ENCODE results near the gene TOX2.
A peak's percentile ranks its signal among the peaks of the same experiment; 100 is the strongest.

TOX2 gene

DNA sequence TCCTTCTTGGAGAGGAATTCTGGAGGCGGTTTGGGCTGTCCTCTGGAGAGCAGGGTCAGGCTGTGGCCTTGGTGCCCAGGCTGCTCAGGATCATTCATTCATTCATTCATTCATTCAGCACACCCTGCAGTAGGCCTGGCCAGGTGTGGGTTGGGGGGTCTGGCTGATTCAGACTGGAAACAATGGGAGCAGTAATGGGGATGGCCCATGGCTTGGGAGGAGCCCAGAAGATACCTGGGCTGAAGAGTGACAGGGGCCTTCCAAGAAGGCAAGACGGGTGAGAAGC, 31.5 kb downstream of the TOX2 start:
- no peak for DNase-seq (ENCODE audit: low spot score)
- TF ChIP-seq, protein P1, sequence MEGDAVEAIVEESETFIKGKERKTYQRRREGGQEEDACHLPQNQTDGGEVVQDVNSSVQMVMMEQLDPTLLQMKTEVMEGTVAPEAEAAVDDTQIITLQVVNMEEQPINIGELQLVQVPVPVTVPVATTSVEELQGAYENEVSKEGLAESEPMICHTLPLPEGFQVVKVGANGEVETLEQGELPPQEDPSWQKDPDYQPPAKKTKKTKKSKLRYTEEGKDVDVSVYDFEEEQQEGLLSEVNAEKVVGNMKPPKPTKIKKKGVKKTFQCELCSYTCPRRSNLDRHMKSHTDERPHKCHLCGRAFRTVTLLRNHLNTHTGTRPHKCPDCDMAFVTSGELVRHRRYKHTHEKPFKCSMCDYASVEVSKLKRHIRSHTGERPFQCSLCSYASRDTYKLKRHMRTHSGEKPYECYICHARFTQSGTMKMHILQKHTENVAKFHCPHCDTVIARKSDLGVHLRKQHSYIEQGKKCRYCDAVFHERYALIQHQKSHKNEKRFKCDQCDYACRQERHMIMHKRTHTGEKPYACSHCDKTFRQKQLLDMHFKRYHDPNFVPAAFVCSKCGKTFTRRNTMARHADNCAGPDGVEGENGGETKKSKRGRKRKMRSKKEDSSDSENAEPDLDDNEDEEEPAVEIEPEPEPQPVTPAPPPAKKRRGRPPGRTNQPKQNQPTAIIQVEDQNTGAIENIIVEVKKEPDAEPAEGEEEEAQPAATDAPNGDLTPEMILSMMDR (IDR thresholded peaks at IDR 0.05; ENCODE audit: extremely low read depth, insufficient read depth, missing control alignments), result no peak
- in situ Hi-C loops (cut with MboI; ENCODE audit: low pct_unique_long_range_greater_than_20kb, low sequenced_read_pairs, unreplicated experiment), result no loop called here

DNA sequence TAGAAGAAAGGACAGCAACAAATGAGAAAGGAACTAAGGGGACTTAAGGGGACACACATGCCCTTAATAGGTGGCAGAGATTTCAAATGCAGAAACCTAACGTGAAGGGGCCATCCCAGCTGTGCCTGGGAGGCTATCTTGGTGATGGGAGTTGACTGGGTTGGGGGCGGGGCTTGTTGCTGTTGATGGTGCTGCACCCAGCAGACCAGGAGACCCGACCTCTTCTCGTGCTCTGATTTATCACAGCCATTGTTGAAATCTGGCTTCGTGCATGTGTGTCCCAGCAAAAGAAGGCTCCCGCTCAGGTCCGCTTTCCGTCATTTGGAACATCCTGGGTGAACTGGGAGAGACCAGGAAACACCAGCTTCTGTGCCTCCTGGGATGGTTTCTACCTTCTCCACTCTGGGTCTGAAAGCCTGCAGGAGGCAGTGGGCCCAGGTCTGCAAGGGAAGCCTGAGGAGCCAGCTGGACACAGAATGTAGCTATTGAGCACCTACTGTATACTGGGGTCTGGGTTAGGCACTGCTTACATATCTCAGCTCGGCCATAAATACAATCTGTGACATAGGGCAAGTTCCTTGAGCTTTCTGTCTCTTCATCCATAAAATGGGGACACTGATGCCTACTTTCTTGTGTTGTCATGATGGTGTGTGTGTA, 32.1 kb downstream of the TOX2 start:
- no peak for DNase-seq (ENCODE audit: low spot score)
- TF ChIP-seq, protein P1 (IDR thresholded peaks at IDR 0.05; ENCODE audit: extremely low read depth, insufficient read depth, missing control alignments), result no peak
- in situ Hi-C loops (cut with MboI; ENCODE audit: low pct_unique_long_range_greater_than_20kb, low sequenced_read_pairs, unreplicated experiment), result no loop called here

DNA sequence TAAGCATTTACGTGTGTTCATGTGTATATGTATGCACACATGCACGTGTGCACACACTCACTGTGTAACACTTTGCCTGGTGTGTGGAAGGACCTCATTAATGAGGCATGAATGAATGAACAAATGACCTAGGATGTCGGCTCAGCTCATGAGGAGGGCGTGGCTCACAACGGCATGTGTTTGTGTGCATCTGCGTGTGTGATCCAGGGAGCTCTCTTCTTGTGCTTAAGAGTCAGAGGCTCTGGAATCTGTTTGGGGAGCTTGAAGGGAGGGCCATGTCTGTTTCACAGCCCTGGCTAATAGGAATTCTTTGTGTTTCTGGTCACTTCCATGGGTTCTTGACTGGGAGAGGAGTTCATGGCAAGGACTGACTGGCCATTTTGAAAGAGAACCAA, 32.7 kb downstream of the TOX2 start:
- DNase-seq (ENCODE audit: low spot score), result no peak
- TF ChIP-seq, protein P1 (IDR thresholded peaks at IDR 0.05; ENCODE audit: extremely low read depth, insufficient read depth, missing control alignments), result no peak
- in situ Hi-C loops (cut with MboI; ENCODE audit: low pct_unique_long_range_greater_than_20kb, low sequenced_read_pairs, unreplicated experiment), result no loop called here

DNA sequence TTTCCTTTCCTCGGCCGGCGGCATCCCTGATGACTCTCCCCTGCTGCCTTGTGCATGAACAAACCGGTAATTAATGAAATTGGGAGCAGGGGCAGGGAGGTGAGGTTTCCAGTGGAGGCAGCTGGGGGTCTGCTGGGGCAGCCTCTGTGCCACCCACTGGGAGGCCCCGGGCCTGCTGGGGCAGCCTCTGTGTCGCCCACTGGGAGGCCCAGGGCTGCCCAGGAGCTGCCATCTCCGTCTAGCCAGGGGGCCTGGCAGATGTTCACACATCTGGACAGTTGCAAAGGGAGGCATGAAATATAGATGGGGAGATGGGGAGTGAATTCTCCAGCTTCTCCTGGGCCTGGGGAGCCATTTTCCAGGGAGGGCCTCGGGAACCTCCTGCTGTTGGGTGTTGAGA, 33.8 kb downstream of the TOX2 start:
- no peak for DNase-seq (ENCODE audit: low spot score)
- in situ Hi-C loops (cut with MboI; ENCODE audit: low pct_unique_long_range_greater_than_20kb, low sequenced_read_pairs, unreplicated experiment), result no loop called here
- TF ChIP-seq, protein P1 (IDR thresholded peaks at IDR 0.05; ENCODE audit: extremely low read depth, insufficient read depth, missing control alignments), result no peak

DNA sequence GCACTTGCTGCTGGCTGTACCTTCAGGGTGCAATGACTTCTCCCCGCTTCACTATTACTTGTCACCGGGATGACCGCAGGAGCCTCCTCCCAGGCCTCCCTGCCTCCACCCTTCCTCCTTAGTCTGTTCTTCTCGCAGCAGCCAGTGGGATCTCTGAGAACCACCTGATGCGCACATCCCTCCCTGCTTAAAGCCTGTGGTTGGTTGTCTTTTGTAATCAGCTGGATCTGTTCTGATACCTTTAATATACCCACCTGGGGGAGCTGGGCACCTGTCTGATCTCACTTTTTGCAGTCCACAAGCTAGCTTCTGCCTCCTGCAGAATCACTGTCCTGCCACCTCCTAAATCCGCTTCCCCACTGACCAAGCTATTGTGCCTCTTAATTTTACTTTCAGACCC, 34.6 kb downstream of the TOX2 start:
- in situ Hi-C loops (cut with MboI; ENCODE audit: low pct_unique_long_range_greater_than_20kb, low sequenced_read_pairs, unreplicated experiment), result no loop called here
- DNase-seq (ENCODE audit: low spot score), result no peak
- TF ChIP-seq, protein P1 (IDR thresholded peaks at IDR 0.05; ENCODE audit: extremely low read depth, insufficient read depth, missing control alignments), result no peak

DNA sequence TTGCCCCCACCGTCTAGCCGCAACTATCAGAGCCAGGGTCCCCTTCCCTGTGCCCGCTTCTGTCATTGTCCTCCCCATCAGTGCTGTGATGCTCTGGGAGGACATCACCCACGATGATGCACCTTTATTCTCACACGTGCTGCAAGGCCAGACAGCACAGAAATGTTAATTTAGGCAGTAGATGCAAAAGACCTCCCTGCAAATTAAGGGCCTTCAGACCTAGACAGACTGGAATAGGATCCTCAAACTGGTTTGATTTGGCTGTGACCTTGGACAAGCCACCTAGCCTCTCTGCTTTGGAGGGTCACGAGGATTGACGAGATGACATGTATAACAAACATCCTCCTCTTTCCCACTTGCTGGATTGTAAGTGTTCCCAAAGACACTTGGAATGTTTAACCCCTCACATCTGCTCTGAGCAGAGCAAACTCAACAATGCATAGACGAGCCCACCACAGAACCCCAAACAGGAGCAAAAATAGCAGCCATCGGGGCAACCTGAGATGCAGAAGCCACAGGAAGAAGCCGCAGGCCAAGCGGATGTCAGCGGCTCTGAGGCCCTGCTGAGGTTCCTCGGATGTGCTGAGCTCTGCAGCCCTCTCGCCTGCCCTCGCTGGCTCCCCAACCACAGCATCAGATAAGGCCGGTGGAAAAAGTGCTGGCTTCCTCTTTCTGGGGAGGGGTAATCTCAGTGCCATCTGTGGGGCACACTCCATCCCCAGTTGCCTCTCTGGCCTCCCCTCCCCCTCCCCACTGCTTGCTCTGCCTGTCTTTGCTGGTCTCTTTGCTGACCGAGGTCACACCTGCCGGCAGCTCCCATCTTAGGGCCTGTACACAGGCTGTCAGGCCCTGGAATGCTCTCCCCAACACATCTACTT, 35.3 kb downstream of the TOX2 start:
- in situ Hi-C loops (cut with MboI; ENCODE audit: low pct_unique_long_range_greater_than_20kb, low sequenced_read_pairs, unreplicated experiment), result no loop called here
- TF ChIP-seq, protein P1 (IDR thresholded peaks at IDR 0.05; ENCODE audit: extremely low read depth, insufficient read depth, missing control alignments), result no peak
- DNase-seq (ENCODE audit: low spot score), result peak; percentile 75

Data from GM13977 (cell line).